Measurements from ENCODE around the gene MYO3B. TPM values are rescaled to one million over a fixed set of nuclear protein-coding genes. Genes with fewer than 3 reads are reported as not detected.

MYO3B gene
- polyA plus RNA-seq, 1 donor (not counting 4 experiments of a cell fraction or from before 2014, with no cell fraction given): 4.4 TPM

DNA sequence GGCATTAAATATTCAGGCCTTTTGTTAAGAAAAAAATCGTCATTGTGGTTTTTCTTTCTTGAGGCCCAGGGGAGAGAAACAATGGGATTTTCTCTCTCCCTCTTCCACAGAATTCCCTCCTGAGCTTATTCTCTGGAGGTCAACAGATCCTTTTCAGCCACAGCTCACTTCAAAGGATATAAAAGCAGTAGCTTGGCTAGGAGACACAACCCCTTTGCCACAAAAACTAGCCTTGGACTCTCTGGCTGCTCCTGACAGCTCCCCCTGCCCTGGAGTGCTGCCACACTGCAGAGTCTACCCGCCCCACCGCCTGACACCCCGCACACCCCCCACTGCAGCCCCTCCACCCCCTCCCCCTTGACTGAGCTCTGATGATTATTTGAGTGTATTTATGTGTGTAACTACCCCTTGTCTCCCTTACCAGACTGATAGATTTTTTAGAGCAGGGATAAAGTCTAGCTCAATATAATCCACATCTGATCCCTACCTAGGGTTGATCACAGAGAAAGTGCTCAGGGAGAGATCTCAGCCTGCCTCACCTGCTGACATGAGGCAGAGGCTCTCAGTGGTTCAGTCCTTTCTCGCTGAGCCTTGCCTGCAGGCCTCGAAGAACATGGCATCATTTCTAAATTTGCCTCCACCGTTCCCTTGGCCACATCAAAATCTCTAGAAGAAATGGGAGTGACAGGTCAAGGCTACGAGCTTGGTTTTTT is 405.0 kb downstream of the MYO3B start:
- Histone ChIP-seq H3K79me2 (ENCODE audit: control insufficient read depth, insufficient read depth, low read length) (no peaks in the 10 kb centered on the region), H2AFZ (ENCODE audit: control insufficient read depth, low read length) (no peak overlapping the region), H3K36me3 (ENCODE audit: control insufficient read depth in 2 of 2, extremely low read depth in 1 of 2, insufficient read depth in 2 of 2, low read length in 2 of 2) (no peaks in the 10 kb centered on the region), H3K27me3 (ENCODE audit: control insufficient read depth, extremely low read depth, insufficient read depth, low read length) (no peaks in the 10 kb centered on the region), H3K4me1 (ENCODE audit: control insufficient read depth, extremely low read depth, insufficient read depth, low read length) (peaks cover 12% of the 10 kb centered on the region), H3K4me2 (ENCODE audit: control insufficient read depth, extremely low read depth, insufficient read depth, low read depth, low read length) (no peak overlapping the region), H3K9me1 (ENCODE audit: control insufficient read depth, extremely low read depth, insufficient read depth, low read length) (no peaks in the 10 kb centered on the region), H3K4me3 (ENCODE audit: control insufficient read depth in 2 of 3, extremely low read depth in 1 of 3, insufficient read depth in 2 of 3, low read depth in 1 of 3, low read length in 3 of 3) (no peak overlapping the region), H3K9ac (ENCODE audit: control insufficient read depth, extremely low read depth, insufficient read depth, low read length) (no peak overlapping the region), H4K20me1 (ENCODE audit: control insufficient read depth, extremely low read depth, insufficient read depth, low read length) (no peaks in the 10 kb centered on the region), H3K9me3 (ENCODE audit: control insufficient read depth, low read depth, low read length) (no peaks in the 10 kb centered on the region), H3K27ac (ENCODE audit: control insufficient read depth, insufficient read depth, low read length) (no peak overlapping the region)
- FAIRE-seq (no peak), DNase-seq (ENCODE audit: low read depth, low spot score) (no peak)
- dilution Hi-C loops (cut with MboI; ENCODE audit: extremely low pct_ligation_motif_present, low sequenced_read_pairs): no loop called here
- TF ChIP-seq EZH2 (IDR thresholded peaks at IDR 0.05; ENCODE audit: low read length) (no peak), CTCF (optimal IDR thresholded peaks at IDR 0.05 in 1 of 3, IDR thresholded peaks at IDR 0.05 in 1 of 3, conservative IDR thresholded peaks at IDR 0.05 in 1 of 3; ENCODE audit: extremely low read depth in 1 of 3, insufficient read depth in 2 of 3, low read length in 3 of 3) (no peak)

DNA sequence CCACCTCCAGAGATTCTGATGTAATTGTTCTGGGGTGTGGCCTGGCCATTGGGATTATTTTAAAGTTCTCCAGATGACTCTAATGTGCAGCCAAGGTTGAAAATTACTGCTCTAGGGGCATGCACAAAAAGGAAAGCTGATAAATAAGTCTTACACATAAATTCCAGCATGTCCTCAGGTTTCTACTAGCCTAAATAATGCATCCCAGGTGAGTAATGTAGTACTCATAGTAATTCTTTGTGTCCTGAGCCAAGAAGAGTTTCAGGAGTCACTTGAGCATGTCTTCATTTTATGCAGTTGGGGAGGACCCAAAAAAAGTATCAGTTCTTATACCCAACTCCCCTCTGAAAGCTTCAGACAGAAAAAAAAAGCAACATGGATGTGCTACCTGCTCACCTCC is 407.1 kb downstream of the MYO3B start:
- Histone ChIP-seq H3K4me1 (ENCODE audit: control insufficient read depth, extremely low read depth, insufficient read depth, low read length) (peaks cover 12% of the 10 kb centered on the region), H3K79me2 (ENCODE audit: control insufficient read depth, insufficient read depth, low read length) (no peaks in the 10 kb centered on the region), H3K27me3 (ENCODE audit: control insufficient read depth, extremely low read depth, insufficient read depth, low read length) (no peaks in the 10 kb centered on the region), H4K20me1 (ENCODE audit: control insufficient read depth, extremely low read depth, insufficient read depth, low read length) (no peaks in the 10 kb centered on the region), H2AFZ (ENCODE audit: control insufficient read depth, low read length) (no peak overlapping the region), H3K36me3 (ENCODE audit: control insufficient read depth in 2 of 2, extremely low read depth in 1 of 2, insufficient read depth in 2 of 2, low read length in 2 of 2) (no peaks in the 10 kb centered on the region), H3K4me3 (ENCODE audit: control insufficient read depth in 2 of 3, extremely low read depth in 1 of 3, insufficient read depth in 2 of 3, low read depth in 1 of 3, low read length in 3 of 3) (no peak overlapping the region), H3K4me2 (ENCODE audit: control insufficient read depth, extremely low read depth, insufficient read depth, low read depth, low read length) (peak overlapping the region; percentile 57), H3K9ac (ENCODE audit: control insufficient read depth, extremely low read depth, insufficient read depth, low read length) (no peak overlapping the region), H3K9me3 (ENCODE audit: control insufficient read depth, low read depth, low read length) (no peaks in the 10 kb centered on the region), H3K27ac (ENCODE audit: control insufficient read depth, insufficient read depth, low read length) (peak overlapping the region; percentile 19), H3K9me1 (ENCODE audit: control insufficient read depth, extremely low read depth, insufficient read depth, low read length) (no peaks in the 10 kb centered on the region)
- FAIRE-seq: peak; percentile 78
- peak; percentile 54 for DNase-seq (ENCODE audit: low read depth, low spot score)
- dilution Hi-C loops (cut with MboI; ENCODE audit: extremely low pct_ligation_motif_present, low sequenced_read_pairs): no loop called here
- TF ChIP-seq CTCF (optimal IDR thresholded peaks at IDR 0.05 in 1 of 3, IDR thresholded peaks at IDR 0.05 in 1 of 3, conservative IDR thresholded peaks at IDR 0.05 in 1 of 3; ENCODE audit: extremely low read depth in 1 of 3, insufficient read depth in 2 of 3, low read length in 3 of 3) (no peak), EZH2 (IDR thresholded peaks at IDR 0.05; ENCODE audit: low read length) (no peak)
